AG04450 (cell line): ENCODE results near the gene FAM120B. TPM values are rescaled to one million over a fixed set of nuclear protein-coding genes. Genes with fewer than 3 reads are reported as not detected.
"Not testable (repeated sequence)": the region's sequence is repeated elsewhere in the genome, so short reads cannot be mapped to it uniquely, and the experiment has no call there.

Experiments
- CTCF ChIA-PET: fragments of 300-600, 350-600 bp; formaldehyde crosslinking; extraction: SDS; loops from one replicate; lab custom pipeline; 2022; ENCODE audit warnings: antibody characterized with exemption, inconsistent platforms; lab: Charles Lee
- POLR2A ChIA-PET: fragments of 350-600 bp; formaldehyde crosslinking; extraction: SDS; loops from one replicate; lab custom pipeline; 2021; ENCODE audit warnings: antibody characterized with exemption, inconsistent platforms; lab: Yijun Ruan, JAX
- DNase-seq: peaks from one replicate; pipeline ENCODE4 v3.0.0-alpha.2; 2011; ENCODE audit warnings: low read depth, low spot score
- H3K27ac ChIP-seq: one replicate; pipeline ENCODE4 v1.5.1; 2012; ENCODE audit warnings: low read depth, low read length, control low read depth
- H3K27me3 ChIP-seq: one replicate; pipeline ENCODE4 v1.6.0; 2012; ENCODE audit warnings: low read length; ENCODE audit not compliant: control insufficient read depth, insufficient read depth
- H3K4me3 ChIP-seq: 2 replicates; pipeline ENCODE4 v1.5.1; 2011; ENCODE audit warnings: mild to moderate bottlenecking, low read depth, low read length, control low read depth
- H3K9me3 ChIP-seq: 2 replicates; pipeline ENCODE4 v1.5.1; 2012; ENCODE audit warnings: low read length; ENCODE audit not compliant: control insufficient read depth, insufficient read depth
- CTCF ChIP-seq: IDR thresholded peaks from 2 replicates; pipeline ENCODE4 v1.5.1; 2011; ENCODE audit warnings: low read depth, low read length, control low read depth, inconsistent platforms
- polyA plus RNA-seq: library from polyadenylated mRNA; depleted of rRNA; stranded (reverse); fragments of >200 nt; gene quantifications from 2 replicates; pipeline ENCODE4 v1.2.3, GENCODE V29; 2011

FAM120B gene
- polyA plus RNA-seq, 1 experiment: 13.9 TPM

- CTCF ChIA-PET: interaction anchor here (1.5 kb wide), 1 partner anchor 573 kb away, joined by 4 read pairs; no protein-coding TSS in a partner anchor
- Histone ChIP-seq H3K27me3 (no peaks in the 10 kb centered on the region), H3K27ac (peak overlapping the region; percentile 97), H3K9me3 (no peaks in the 10 kb centered on the region; the same call in none of the 2 replicates), H3K4me3 (peak overlapping the region; percentile 7; the same call in 1 of the 2 replicates)
- POLR2A ChIA-PET: interaction anchor here (0.5 to 1.1 kb wide), 2 partner anchors 33 to 424 kb away, joined by 3 to 6 read pairs; no protein-coding TSS in a partner anchor
- peak; percentile 88 for DNase-seq
- TF ChIP-seq CTCF: no peak
These were observed 98.9 kb downstream of the FAM120B start for GRCh38 chr6:170405311-170405975.

- Histone ChIP-seq H3K4me3 (no peak overlapping the region), H3K9me3 (no peaks in the 10 kb centered on the region; the same call in none of the 2 replicates), H3K27me3 (no peaks in the 10 kb centered on the region), H3K27ac (no peak overlapping the region)
- DNase-seq: no peak
- CTCF ChIA-PET: interaction anchor here (1.3 kb wide), 1 partner anchor 575 kb away, joined by 5 read pairs; no protein-coding TSS in a partner anchor
- no peak for TF ChIP-seq CTCF
- POLR2A ChIA-PET: no interaction called here
These were observed 100.6 kb downstream of the FAM120B start for GRCh38 chr6:170407200-170407599.

- Histone ChIP-seq H3K4me3 (no peak overlapping the region), H3K9me3 (no peaks in the 10 kb centered on the region; the same call in none of the 2 replicates), H3K27me3 (no peaks in the 10 kb centered on the region), H3K27ac (no peak overlapping the region)
- TF ChIP-seq CTCF: no peak
- POLR2A ChIA-PET: no interaction called here
- CTCF ChIA-PET: interaction anchor here (0.6 kb wide), 1 partner anchor 109 kb away, joined by 3 read pairs; no protein-coding TSS in a partner anchor
- DNase-seq: no peak
These were observed 101.4 kb downstream of the FAM120B start for GRCh38 chr6:170407932-170408331.

GRCh38 chr6:170409746-170410145, 103.2 kb downstream of the FAM120B start:
- CTCF ChIA-PET, DNase-seq, H3K27ac ChIP-seq, H3K4me3 ChIP-seq, H3K27me3 ChIP-seq, POLR2A ChIA-PET, H3K9me3 ChIP-seq: not testable (repeated sequence)

GRCh38 chr6:170410241-170410640, 103.7 kb downstream of the FAM120B start:
- CTCF ChIA-PET: no interaction called here
- peaks cover 6% of the 10 kb centered on the region for H3K9me3 ChIP-seq
- H3K27ac ChIP-seq: no peak overlapping the region
- no peak overlapping the region for H3K4me3 ChIP-seq
- TF ChIP-seq CTCF: no peak
- POLR2A ChIA-PET: no interaction called here
- DNase-seq: no peak
- no peaks in the 10 kb centered on the region for H3K27me3 ChIP-seq
